CD4-positive, alpha-beta T cell (primary cell): Measurements from ENCODE around the gene NR2C2AP. TPM values are rescaled to one million over a fixed set of nuclear protein-coding genes. Genes with fewer than 3 reads are reported as not detected.

ENCODE experiments used
- ATAC-seq: fragments of 200-7000 bp; cut with Tn5 transposase; one replicate; pipeline ENCODE4 v1.10.0; 2022; ENCODE audit warnings: mild to moderate bottlenecking; ENCODE audit not compliant: poor library complexity
- CTCF ChIA-PET: fragments of 350-600 bp; sonication (Branson Sonifier 250); formaldehyde crosslinking; loops from one replicate; lab custom pipeline; 2021; ENCODE audit warnings: antibody characterized with exemption, inconsistent platforms; lab: Charles Lee
- POLR2A ChIA-PET: fragments of 350-600 bp; sonication (Branson Sonifier 250); formaldehyde crosslinking; loops from one replicate; lab custom pipeline; 2021; ENCODE audit warnings: antibody characterized with exemption, inconsistent platforms; lab: Charles Lee
- DNase-seq, 14 experiments: peaks; one replicate each; pipeline ENCODE4 v3.0.0-alpha.2; 2013 to 2020; ENCODE audit warnings: mixed read lengths in 2 of 14
- H3K27ac ChIP-seq, 2 donors: one replicate each; pipeline versions ENCODE4 v1.5.1 to v1.7.0; 2013; ENCODE audit warnings: low read length in 2 of 2, low read depth in 1 of 2, mild to moderate bottlenecking in 1 of 2
- H3K27me3 ChIP-seq, 2 experiments: 1 replicate in 1 of 2; 2 replicates in 1 of 2; pipeline versions ENCODE4 v1.6.1 to v1.7.0; 2013; ENCODE audit warnings: low read length in 2 of 2, control low read depth in 1 of 2, mild to moderate bottlenecking in 1 of 2, moderate library complexity in 1 of 2; ENCODE audit not compliant: insufficient read depth in 2 of 2, control insufficient read depth in 1 of 2
- H3K36me3 ChIP-seq: one replicate; pipeline ENCODE4 v1.6.1; 2013; ENCODE audit warnings: low read length, control low read depth; ENCODE audit not compliant: insufficient read depth
- H3K4me1 ChIP-seq: one replicate; pipeline ENCODE4 v1.6.1; 2013; ENCODE audit warnings: low read length, control low read depth; ENCODE audit not compliant: insufficient read depth
- H3K4me3 ChIP-seq: one replicate; pipeline ENCODE4 v1.5.1; 2013; ENCODE audit warnings: mild to moderate bottlenecking, low read length, moderate library complexity
- H3K9me3 ChIP-seq, 2 experiments: 1 replicate in 1 of 2; 2 replicates in 1 of 2; pipeline versions ENCODE4 v1.6.1 to v1.7.0; 2013; ENCODE audit warnings: low read length in 2 of 2, mild to moderate bottlenecking in 2 of 2, control low read depth in 1 of 2, moderate library complexity in 1 of 2; ENCODE audit not compliant: control insufficient read depth in 1 of 2, insufficient read depth in 1 of 2
- H3K27ac Mint-ChIP-seq: one replicate; pipeline ENCODE4 v1.8.0; 2020; ENCODE audit warnings: mixed read lengths
- H3K27me3 Mint-ChIP-seq: one replicate; pipeline ENCODE4 v1.8.0; 2021; ENCODE audit warnings: mixed read lengths
- H3K36me3 Mint-ChIP-seq: one replicate; pipeline ENCODE4 v1.8.0; 2021; ENCODE audit warnings: low read depth, mixed read lengths
- H3K4me1 Mint-ChIP-seq: one replicate; pipeline ENCODE4 v1.8.0; 2021; ENCODE audit warnings: low read depth, mixed read lengths
- H3K4me3 Mint-ChIP-seq: one replicate; pipeline ENCODE4 v1.8.0; 2020; ENCODE audit warnings: mild to moderate bottlenecking, mixed read lengths
- H3K9me3 Mint-ChIP-seq: one replicate; pipeline ENCODE4 v1.8.0; 2020; ENCODE audit warnings: mixed read lengths
- intact Hi-C, 2 experiments: fragments of 100-400 bp; cut with DNase I in 1 of 2; cut with micrococcal nuclease in 1 of 2; formaldehyde crosslinking; loops; one replicate each; pipeline versions ENCODE4 v1.15.1 to v1.9.0; 2023 to 2025; cut with DNase I, micrococcal nuclease
- total RNA-seq, 174 experiments: library from RNA in 2 of 174; stranded (reverse) in 2 of 174; gene quantifications; one replicate each; pipeline ENCODE4 v1.2.3 and lab custom pipeline; 2021 to 2026
- TF ChIP-seq, protein P1 (sequence below): fragments of 200-600 bp; IDR thresholded peaks from one replicate; pipeline ENCODE4 v1.8.0; 2022; ENCODE audit warnings: antibody characterized with exemption, mild to moderate bottlenecking

NR2C2AP gene
- total RNA-seq, 2 experiments from 2014 or later: 10.5 to 11.5 TPM

DNA sequence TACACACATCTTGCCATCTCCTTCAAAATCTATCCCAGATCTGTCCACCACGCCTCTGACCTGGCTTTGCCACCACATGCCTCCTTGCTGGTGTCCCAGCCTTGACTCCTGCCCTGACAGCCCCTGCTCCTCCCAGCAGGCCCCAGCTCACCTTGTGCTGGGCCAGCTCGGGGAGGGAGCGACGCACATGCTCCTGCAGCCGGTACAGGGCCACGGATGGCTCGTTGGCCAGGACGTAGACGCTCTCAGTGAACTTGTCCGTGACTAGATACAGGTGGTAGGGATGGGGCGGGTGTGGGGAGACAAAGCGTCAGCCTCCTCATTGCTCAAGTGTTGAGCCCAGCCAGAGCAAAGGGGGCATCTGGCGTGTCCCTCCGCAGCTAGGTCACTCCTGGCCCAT lies 16.5 kb downstream of the NR2C2AP start:
- CTCF ChIA-PET: no interaction called here
- no peaks in the 10 kb centered on the region for H3K27me3 Mint-ChIP-seq
- Histone ChIP-seq H3K4me3 (no peak overlapping the region), H3K4me1 (peaks cover 30% of the 10 kb centered on the region), H3K36me3 (peaks cover 37% of the 10 kb centered on the region), H3K9me3 (no peaks in the 10 kb centered on the region), H3K27ac (no peak overlapping the region), H3K27me3 (no peaks in the 10 kb centered on the region)
- ATAC-seq (no peak), DNase-seq (no peak)
- POLR2A ChIA-PET: interaction anchor here (1.0 kb wide), 1 partner anchor 123 kb away, joined by 3 read pairs; no protein-coding TSS in a partner anchor
- peaks cover 42% of the 10 kb centered on the region for H3K36me3 Mint-ChIP-seq
- intact Hi-C loops: loop anchor here (1.0 to 5.0 kb wide), 2 partner anchors 39 to 306 kb away; no protein-coding TSS in a partner anchor
- no peak overlapping the region for H3K27ac Mint-ChIP-seq
- H3K4me1 Mint-ChIP-seq: peaks cover 36% of the 10 kb centered on the region
- TF ChIP-seq, protein P1, sequence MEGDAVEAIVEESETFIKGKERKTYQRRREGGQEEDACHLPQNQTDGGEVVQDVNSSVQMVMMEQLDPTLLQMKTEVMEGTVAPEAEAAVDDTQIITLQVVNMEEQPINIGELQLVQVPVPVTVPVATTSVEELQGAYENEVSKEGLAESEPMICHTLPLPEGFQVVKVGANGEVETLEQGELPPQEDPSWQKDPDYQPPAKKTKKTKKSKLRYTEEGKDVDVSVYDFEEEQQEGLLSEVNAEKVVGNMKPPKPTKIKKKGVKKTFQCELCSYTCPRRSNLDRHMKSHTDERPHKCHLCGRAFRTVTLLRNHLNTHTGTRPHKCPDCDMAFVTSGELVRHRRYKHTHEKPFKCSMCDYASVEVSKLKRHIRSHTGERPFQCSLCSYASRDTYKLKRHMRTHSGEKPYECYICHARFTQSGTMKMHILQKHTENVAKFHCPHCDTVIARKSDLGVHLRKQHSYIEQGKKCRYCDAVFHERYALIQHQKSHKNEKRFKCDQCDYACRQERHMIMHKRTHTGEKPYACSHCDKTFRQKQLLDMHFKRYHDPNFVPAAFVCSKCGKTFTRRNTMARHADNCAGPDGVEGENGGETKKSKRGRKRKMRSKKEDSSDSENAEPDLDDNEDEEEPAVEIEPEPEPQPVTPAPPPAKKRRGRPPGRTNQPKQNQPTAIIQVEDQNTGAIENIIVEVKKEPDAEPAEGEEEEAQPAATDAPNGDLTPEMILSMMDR: no peak
- H3K4me3 Mint-ChIP-seq: peak overlapping the region; percentile 34
- no peaks in the 10 kb centered on the region for H3K9me3 Mint-ChIP-seq

DNA sequence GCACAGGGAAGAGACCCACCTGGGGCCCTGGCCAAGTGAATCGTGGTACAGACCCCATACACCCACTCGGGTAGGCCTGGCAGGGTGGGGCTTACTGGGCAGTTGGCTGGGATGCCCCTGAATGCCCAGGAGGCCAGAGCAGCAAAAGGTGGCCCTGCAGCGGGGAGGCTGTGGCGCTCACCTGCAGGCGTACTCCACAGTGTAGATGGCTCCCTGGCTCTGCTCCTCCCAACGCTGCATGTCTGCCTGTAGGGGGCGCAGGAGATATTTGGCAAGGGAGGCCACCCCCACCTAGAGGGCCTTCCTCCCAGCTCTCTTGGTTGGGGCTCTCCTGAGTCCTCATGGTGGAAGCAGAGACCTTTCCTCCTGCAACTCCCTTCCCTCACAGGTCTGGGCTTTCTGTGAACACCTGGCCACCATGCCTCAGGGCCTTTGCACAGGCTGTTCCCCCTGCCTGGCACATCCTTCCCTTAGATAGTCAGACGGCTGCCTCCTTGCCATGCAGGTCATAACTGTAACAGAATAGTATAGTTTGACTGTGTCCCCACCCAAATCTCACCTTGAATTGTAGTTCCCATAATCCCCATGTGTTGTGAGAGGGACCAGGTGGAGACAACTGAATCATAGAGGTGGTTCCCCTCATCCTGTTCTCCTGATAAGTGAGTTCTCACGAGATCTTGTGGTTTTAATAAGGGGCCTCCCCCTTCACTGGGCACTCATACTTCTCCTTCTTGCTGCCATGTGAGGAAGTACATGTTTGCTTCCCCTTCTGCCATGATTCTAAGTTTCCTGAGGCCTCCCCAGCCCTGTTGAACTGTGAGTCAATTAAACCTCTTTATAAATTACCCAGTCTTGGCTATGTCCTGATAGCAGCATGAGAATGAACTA lies 17.1 kb downstream of the NR2C2AP start:
- Histone ChIP-seq H3K36me3 (peaks cover 43% of the 10 kb centered on the region), H3K4me3 (no peak overlapping the region), H3K4me1 (peaks cover 25% of the 10 kb centered on the region), H3K27me3 (no peaks in the 10 kb centered on the region), H3K9me3 (no peaks in the 10 kb centered on the region), H3K27ac (no peak overlapping the region)
- TF ChIP-seq, protein P1: peak; percentile 58
- ATAC-seq (peak; percentile 90), DNase-seq (peak; percentile 43 to 81 (median 54))
- Mint-ChIP-seq H3K36me3 (peaks cover 44% of the 10 kb centered on the region), H3K4me1 (peaks cover 29% of the 10 kb centered on the region), H3K9me3 (no peaks in the 10 kb centered on the region), H3K4me3 (peak overlapping the region; percentile 34), H3K27me3 (no peaks in the 10 kb centered on the region), H3K27ac (no peak overlapping the region)
- CTCF ChIA-PET: interaction anchor here (1.0 kb wide), 2 partner anchors 39 to 304 kb away, joined by 3 to 6 read pairs; no protein-coding TSS in a partner anchor
- intact Hi-C loops: loop anchor here (1.0 to 5.0 kb wide), 2 partner anchors 39 to 306 kb away; no protein-coding TSS in a partner anchor
- POLR2A ChIA-PET: no interaction called here

DNA sequence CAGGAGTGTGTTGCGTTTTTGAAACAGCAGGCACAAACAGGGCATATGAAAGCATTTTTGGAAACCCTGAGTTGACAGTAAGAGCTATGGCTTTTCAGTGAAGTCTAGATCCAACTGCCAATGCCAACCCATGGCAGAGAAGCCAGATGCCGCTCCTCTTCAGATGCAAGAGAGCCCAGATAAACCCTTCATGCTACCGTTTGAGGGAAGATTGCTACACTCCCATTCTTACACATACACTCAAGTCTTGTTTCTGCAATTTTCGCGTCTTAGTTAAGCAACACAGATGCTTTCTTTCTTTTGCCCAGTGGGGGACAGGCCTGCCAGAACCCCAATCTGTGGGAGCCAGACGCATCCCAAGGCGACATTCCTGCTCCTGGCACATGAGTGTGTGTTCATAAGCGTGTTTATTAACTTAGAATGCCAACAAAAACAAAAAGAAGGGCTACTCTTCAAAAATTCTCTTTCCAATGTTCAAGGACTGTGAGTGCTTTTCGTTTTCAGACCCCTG lies 21.7 kb downstream of the NR2C2AP start:
- Histone ChIP-seq H3K27ac (no peak overlapping the region), H3K4me3 (no peak overlapping the region), H3K36me3 (peaks cover 67% of the 10 kb centered on the region), H3K9me3 (no peaks in the 10 kb centered on the region), H3K4me1 (no peaks in the 10 kb centered on the region), H3K27me3 (no peaks in the 10 kb centered on the region)
- Mint-ChIP-seq H3K4me3 (no peak overlapping the region), H3K9me3 (no peaks in the 10 kb centered on the region), H3K27me3 (no peaks in the 10 kb centered on the region), H3K36me3 (peaks cover 49% of the 10 kb centered on the region), H3K4me1 (peaks cover 7% of the 10 kb centered on the region), H3K27ac (no peak overlapping the region)
- intact Hi-C loops: no loop called here
- ATAC-seq (no peak), DNase-seq (no peak)
- TF ChIP-seq, protein P1: no peak
- POLR2A ChIA-PET: no interaction called here
- CTCF ChIA-PET: no interaction called here
